NCI-H2227 treated with DMSO at 0.1 percent for 48 hours (cell line): ENCODE data around the gene ATL2.
A peak's percentile ranks its signal among the peaks of the same experiment; 100 is the strongest.
"Not testable (repeated sequence)": the region's sequence is repeated elsewhere in the genome, so short reads cannot be mapped to it uniquely, and the experiment has no call there.

Experiments used
- DNase-seq: peaks from one replicate; lab custom pipeline; 2025; lab: John Stamatoyannopoulos, UW

The ATL2 gene

DNA sequence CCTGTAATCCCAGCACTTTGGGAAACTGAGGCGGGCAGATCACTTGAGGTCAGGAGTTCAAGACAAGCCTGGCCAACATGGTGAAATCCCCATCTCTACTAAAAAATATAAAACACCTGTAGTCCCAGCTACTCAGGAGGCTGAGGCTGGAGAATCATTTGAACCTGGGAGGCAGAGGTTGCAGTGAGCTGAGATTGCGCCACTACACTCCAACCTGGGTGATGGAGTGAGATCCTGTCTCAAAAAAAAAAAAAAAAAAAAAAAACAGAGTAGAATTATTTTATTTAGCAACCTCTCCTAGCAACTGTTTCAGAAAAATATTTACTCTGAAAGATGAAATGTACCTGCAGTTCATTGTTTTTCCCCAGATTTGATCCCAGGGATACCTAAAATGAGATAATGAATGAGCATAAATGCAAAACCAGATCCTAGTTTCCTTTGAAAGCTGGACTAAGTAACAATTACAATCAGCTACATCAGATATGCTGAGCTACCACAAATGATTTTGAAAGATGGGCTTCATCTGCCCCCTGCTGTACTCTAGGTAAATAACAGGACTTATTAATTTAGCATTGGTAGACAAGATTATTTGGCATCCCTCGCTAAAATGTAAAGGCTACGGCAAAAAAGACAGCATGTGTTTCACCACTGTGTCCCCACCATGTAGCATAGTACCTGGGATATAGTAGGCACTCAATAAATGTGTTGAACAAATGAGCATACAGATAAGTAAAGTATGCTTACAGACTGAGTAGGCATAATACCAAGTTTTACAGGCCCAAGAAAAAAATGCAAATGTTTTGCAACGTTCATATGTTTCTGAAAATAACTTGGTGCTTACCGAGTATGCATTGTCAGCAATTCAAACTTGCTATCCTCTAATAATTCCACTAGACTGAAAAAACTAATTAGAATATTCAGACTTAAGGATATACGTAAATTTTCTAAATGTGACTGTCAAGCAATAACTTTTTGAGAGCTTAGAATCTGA, 102.5 kb downstream of the ATL2 start:
- DNase-seq: peak; percentile 86

DNA sequence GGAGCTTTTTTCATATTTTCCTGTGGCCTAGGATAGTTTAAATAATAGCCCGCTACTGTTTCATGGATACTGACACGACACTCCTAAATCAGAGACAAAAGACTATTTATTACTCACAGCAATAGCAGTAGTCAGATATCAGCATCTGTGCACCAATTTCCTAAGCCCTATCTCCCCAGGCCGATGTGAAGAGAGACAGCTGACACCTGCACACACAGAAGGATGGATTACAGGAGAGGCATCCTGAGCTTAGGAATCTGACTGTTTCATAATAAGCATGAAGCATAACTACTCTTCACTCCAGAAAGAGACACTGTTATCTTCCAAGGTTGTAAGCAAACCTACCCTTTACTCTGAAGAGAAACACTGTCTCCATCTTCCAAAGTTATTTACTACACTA, 105.4 kb downstream of the ATL2 start:
- no peak for DNase-seq

DNA sequence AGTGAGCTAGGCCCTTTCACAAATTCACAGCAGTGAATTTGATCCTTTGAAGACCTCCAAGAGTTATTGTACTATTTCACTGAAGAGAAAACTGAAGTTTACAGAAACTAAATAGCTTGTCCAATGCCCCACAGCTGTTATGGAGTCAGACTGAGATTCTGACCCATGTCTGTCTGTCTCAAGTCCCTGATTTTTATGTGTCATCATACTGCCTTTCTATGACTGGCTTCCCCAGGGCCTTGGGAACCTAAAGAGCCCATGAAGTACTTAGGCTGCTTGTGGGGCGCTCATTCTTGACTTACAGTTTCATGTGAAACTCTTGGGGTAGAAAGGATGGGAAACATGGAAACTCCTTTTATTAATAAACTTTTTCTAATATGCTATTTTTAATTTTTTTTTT, 107.7 kb downstream of the ATL2 start:
- no peak for DNase-seq

DNA sequence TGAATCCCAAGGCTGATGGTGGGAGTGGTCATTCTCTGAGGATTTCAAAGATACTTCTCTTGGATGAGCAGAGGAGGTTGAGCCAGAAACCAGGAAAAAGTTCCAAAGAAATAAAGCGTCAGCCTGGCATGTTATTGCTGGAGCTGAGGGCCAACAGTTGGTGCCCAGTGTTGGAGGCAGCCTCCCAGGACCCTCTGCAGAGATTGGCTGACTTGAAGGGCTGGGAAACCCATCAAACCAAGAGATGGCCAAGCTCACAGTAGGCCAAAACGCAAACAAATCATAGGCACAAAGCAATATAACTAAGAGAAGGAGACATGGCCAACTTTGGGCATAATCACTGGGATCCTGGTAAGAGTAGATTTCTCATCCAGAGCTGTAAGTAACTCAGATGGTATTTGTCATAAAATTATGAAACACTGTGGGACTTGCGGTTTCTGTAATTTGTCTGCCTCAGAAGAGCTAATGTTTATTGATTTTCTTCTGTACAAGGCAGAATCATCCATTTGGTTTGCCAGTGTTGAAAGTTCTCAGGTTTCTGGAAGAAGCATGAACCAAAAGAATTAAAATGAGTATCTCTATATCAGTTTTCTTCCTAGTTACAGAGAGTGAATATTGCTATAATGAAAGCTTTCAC, 108.3 kb downstream of the ATL2 start:
- no peak for DNase-seq

DNA sequence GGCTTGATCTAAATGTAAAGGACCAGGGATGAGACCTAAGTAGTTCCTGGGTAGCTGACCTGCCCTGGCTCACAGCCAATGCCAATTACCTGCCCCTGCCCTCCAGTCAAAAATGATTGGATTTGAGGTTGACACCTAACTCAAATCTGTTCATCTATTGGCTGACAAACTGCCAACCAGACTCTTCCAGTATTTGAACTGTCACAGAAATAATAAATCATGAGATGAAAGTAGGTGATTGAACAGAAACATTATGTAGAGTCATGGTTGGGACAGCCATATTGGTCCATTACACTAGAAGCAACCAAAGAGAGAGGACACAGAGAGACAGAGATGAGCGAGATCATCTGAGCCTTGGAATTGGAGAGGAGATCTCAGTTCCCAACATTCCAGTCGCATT, 109.1 kb downstream of the ATL2 start:
- DNase-seq: no peak

DNA sequence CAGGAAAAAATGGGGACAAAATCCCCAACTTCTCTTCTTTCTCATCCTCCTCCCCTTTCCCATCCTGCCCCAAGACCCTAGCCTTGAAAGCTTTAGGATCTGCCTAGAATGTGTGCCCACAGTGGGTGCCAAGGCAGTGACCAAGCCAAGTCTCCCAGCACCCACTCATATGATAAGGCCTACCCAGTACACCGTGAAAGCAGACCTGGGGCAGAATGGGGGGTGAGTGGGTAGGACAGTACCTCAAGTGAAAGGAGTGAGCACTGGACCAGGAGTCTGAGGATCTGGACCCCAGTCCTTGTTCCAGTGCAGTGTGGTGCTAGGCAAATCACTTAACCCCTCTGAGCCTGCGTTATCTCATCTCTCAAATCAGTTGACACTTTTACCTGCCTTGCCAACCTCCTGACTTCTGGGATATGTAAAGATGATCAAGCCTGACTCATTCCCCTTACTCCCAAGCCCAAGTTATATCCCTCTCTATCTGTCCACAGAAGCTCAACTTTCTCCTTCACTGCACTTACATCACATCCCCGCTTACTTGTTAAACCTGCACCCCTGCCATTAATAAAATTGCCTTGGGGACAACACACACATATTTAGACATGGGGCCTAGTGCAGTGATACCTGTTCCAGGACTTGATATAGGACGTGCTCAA, 109.7 kb downstream of the ATL2 start:
- DNase-seq: no peak

DNA sequence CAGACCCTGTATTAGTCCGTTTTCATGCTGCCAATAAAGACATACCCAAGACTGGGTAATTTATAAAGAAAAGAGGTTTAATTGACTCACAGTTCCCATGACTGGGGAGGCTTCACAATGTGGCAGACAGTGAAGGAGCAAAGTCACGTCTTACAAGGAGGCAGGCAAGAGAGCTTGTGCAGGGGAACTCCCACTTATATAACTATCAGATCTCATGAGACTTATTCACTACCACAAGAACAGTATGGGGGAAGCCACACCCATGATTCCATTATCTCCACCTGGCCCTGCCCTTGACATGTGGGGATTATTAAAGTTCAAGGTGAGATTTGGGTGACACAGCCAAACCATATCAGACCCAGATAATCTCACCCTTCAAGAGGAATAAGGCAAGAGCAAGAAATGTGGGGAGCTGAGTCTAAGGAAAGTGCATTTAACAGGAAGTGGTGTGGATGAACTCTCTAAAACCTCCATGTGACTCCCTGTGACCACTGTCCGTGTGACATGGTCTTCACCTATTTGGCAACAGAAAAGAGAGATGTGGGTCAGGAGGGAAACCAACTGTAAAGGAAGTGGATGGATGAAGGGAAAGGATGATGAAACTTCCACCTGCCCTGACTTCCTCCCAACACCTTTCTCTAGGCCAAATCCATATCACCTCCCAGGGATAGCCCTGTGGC, 110.6 kb downstream of the ATL2 start:
- no peak for DNase-seq

DNA sequence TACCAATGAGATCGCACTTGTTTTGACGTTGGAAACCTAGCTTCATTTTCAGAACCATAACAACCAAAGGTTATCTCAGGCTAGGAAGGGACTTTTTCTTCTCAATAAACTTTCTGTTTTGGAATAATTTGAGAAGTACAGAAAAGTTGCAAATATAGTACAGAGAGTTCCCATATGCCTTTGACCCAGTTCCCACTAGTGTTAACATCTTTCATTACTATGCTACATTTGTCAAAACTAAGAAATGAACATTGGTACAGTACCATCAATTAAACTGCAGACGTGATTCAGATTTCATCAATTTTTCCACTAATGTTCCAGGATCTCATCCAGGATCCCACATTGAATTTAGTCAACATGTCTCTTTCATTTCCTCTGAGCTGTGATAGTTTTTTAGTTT, 111.6 kb downstream of the ATL2 start:
- DNase-seq: no peak

DNA sequence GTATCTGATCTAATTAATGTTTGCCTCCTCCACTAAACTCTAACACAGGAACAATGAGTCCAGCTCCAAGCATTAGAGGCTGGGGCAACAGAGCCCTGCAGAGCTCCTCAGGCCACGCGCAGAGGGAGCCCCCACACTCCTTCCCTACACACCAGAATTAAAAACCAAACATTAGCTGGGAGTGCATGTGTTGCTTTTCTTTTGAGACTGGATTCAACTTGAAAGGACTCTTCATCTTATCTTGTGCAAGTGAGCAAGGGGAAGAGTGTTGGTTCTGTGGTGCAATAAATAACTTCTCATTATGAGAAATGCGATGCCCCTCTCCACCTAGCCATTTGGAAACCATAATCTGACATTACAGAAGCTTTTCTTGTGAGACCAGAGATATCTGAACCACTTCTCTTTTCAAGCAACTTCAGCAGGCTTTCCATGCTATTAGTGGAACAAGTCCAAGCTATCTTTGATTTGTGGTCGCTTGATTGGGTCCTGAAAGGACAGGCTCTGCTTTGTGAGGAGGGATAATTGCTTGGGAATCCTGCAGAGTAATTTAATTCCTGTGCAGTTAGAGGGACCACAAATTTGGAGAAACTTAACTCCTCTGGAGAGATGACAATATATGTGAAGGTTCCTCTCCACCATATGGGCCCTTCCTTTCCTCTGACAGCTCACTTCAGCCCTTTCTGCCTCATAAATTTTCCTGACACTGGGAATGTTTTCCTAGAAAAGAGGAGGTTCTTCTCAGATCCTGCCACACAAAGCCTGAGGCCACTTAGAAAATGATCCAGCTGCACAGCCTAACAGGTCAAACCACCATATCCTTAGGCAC, 112.5 kb downstream of the ATL2 start:
- DNase-seq: no peak

DNA sequence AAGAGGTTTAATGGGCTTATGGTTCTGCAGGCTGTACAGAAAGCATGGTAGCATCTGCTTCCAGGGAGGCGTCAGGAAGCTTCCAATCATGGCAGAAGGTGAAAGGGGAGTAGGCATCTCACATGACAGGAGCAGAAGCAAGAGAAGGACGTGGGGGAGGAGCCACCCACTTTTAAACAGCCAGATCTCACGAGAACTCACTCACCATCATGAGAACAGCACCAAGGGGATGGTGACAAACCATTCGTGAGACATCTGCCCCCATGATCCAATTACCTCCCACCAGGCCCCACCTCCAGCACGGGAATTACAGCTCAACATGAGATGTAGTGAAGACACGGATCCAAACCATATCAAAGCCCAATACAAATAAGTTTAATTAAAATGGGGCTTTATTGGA, 113.8 kb downstream of the ATL2 start:
- no peak for DNase-seq

DNA sequence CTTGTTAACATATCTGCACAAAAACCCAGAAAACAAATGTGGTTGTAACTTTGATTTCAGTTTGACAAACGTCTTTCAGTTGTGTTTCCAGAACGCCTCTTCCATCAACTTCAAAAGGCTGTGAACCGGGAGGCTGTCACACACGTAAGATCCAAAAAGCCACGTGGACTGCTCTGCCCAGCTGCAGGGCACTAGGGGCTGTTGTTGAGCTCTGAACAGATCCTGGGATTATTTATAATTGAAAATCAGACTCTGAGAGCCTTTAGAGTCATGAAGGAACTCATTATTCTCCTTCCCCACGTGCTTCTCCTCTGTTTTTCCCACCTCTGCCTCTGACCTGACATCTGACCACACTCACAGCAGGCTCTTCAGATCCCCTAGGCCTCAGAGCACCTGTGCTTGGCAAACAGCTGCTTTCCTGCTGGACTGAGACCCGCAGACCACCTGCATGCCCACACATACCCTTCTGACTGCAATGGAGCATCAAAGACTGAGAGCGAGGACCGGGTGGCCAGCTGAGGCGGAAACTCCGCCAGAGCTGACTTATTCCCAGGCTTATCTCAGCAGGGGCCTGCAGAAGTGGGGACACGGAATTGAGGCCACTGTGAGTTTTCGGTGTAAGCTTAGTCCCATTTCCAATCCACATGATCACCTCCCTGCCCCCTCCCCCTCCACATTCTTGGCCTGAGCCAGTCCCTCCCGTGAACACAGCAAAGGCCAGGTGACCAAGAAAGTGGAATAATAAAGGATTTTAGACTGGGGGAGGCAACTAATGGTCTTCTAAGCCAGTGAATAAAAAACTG, 114.8 kb downstream of the ATL2 start:
- no peak for DNase-seq

DNA sequence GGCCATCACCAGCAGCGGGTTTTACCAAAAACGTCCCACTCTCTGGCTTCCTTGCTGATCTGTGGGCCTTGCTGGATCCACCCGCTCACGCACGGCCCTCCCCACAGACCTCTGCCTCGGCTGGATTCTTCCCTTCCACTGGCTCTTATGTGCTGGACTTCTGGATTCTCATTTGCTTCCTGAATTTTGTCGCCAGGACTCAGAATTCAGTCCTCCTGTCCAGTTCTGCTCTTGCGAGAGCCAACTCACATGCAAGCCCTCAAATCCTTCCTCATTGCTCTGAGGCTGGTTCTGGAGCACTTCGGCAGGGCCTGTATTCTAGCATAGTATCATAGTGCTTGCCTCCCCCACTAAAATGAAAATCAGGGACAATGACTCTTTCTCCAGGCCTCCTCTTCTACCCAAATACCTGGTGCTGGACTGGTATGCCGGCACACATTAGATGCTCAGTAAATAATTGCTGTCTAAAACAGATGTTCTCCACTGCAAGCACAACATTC, 115.5 kb downstream of the ATL2 start:
- no peak for DNase-seq

DNA sequence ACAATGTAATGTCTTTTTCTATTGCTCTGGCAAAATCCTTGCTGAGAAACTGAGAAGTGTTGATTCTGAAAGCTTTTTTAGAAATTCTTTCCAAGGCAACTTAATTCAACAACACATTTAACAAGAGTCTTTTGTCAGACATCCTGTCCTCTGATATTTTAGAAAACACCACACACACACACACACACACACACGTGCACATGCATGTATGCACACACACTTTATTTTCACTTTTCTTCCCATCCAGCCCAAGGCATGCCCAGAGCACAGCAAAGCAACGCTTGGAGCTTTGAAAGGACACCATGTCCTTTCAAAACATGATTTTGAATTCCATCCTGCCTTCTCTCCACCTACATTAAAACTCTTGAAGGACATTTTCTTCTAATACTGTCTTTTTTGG, 116.1 kb downstream of the ATL2 start:
- DNase-seq: no peak

DNA sequence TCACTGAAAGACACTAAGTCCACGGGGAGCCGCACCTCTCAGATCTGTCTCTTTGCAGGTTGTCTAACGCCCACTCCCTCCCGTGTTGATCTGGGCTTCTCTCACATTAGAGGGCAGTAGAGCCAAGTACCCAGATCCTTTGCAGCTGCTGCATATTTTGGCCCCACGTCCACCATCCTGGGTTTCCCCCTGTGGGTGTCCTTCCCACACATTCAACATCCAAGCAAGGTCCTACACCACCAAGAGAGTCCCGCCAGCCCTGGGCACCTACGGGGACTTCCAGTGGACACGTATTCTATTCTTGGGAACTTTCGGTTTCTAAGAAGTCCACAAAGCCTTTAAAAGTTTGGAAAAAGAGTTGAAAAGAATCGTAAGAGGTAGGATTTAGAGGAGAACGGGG, 116.6 kb downstream of the ATL2 start:
- DNase-seq: no peak

DNA sequence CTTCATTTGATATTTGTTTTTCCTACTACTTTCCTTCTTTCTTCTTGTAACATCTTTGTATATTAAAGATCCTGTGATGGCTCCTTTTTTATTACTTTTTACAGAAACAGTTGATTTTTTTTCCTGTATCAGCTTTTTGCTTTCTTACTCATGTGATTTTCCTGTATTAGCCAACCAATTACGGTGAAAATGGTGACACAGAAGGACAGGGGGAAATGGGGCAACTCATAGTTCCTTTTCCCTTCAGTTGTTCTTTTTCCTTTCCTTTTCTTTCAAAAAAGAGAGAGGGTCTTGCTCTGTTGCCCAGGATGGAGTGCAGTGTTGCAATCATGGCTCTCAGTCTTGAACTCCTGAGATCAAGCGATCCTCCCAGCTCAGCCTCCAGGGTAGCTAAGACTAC, 117.8 kb downstream of the ATL2 start:
- no peak for DNase-seq

DNA sequence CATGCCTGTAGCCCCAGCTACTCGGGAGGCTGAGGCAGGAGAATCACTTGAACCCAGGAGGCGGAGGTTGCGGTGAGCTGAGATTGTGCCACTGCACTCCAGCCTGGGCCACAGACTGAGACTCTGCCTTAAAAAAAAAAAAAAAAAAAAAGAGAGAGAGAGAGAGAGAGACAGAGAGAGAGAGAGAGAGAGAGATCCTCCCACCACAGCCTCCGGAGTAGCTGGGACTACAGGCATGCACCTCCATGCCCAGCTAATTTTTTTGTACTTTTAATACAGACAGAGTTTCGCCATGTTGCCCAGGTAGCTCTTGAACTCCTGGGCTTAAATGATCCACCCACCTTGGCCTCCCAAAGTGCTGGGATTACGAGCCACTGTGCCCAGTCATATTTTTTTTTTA, 119.4 kb downstream of the ATL2 start:
- not testable (repeated sequence) for DNase-seq

DNA sequence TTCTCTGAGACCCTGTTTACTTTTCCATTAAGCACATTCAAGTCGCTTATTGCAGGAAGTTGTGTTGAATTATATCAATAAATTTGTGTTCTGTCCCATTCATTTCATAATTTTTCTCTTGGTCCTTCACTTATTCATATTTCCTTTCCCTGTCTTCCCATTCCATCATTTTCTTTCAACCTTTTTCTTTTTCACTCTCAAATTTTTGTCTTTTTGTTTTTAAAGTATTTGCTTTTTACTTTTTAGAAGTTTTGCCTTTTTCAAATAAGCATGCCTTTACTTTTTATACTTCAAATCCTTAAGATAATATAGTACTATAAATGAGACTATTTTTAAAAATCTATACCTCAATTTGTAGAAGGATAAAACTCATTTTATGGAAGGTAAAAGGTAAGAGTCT, 120.5 kb downstream of the ATL2 start:
- no peak for DNase-seq

DNA sequence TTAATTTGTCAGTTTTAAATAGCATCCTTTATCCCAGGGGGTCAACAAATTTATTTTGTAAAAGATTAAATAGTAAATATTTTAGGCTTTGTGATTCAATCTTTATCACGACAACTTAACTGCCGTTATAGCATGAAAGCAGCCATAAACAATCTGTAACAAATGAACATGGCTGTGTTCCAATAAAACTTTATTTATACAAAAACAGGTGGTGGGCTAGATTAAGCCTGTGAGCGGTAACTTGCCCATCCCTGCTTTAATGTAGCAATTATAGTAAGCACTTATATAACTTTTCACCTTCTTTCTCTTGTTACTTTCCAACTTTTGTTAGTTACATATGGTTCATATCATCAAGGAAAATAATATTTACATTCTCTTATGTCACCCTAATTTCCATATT, 121.9 kb downstream of the ATL2 start:
- no peak for DNase-seq

DNA sequence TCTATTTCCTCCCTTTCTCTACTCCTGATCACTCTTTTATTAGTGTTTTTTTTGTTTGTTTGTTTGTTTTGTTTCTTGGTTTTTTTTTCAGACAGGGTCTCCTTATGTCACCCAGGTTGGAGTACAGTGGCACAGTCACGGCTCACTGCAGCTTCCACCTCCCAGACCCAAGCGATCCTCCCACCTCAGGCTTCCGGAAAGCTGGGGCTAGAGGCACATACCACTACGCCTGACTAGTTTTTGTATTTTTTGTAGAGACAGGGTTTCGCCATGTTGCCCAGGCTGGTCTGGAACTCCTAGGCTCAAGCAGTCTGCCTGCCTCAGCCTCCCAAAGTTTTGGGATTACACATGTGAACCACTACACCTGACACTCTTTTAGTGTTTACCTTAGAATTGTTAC, 122.3 kb downstream of the ATL2 start:
- DNase-seq: no peak

DNA sequence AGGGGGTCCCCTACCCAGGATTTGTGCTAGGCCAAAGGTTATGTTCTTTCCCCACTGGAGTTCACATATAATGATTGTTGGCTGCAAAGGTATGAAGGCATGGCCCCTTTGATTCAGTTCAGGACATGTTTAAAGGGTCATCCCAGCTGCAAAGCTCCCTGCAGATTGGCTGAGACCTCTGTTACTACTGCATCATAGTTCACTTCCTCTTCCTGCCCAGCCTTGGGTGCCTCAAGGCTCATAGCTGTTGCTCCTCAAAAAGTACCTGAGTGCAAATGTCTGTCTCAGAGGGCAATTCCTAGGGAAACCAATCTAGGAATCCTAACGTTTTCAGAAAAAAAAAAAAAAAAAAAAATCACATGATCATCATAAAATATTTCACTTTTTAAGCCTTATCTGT, 125.1 kb downstream of the ATL2 start:
- DNase-seq: no peak

DNA sequence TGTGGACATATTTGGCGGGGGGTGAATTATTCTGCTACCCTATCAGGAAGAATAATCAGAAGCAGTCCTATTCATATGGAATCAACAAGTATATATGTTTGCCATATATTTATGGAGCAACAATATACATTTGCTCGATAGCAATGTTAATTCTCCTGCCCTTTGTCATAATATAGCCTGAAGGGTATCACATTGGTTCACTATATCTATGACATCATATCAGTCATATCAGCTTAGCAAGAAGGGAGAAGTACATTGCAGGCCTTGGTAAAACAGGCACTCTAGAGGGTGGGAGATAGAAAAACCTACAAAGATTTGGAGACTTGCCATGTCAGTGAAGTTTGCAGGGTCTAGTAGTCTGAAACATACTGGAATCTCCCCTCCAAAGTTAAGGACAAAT, 128.4 kb downstream of the ATL2 start:
- no peak for DNase-seq
